PFSK-1 (cell line): ENCODE measurements around the gene PROM1.

Source experiments
- FOXP2 ChIP-seq: optimal IDR thresholded peaks from 2 replicates; pipeline ENCODE3; 2011; ENCODE audit warnings: borderline replicate concordance, control low read depth, inconsistent platforms; ENCODE audit not compliant: insufficient read depth; ENCODE audit errors: extremely low read length, extremely low read depth
- POLR2AphosphoS5 ChIP-seq: IDR thresholded peaks from 2 replicates; pipeline ENCODE4 v1.6.1; 2012; ENCODE audit warnings: low read depth, mild to moderate bottlenecking, control low read depth, low read length, moderate library complexity
- SIN3A ChIP-seq: IDR thresholded peaks from 2 replicates; pipeline ENCODE4 v1.6.1; 2012; ENCODE audit warnings: mild to moderate bottlenecking, low read length, moderate library complexity, borderline replicate concordance; ENCODE audit not compliant: insufficient read depth
- TAF1 ChIP-seq: IDR thresholded peaks from 2 replicates; pipeline ENCODE4 v1.6.1; 2012; ENCODE audit warnings: low read length, control low read depth, borderline replicate concordance; ENCODE audit not compliant: insufficient read depth
- TF ChIP-seq, protein P1 (sequence below), 2 experiments: IDR thresholded peaks; 2 replicates each; pipeline versions ENCODE4 v1.6.1 to v1.8.0; 2011 to 2012; ENCODE audit warnings: low read depth in 2 of 2, low read length in 2 of 2, control low read depth in 1 of 2, inconsistent platforms in 1 of 2, mild to moderate bottlenecking in 1 of 2, moderate library complexity in 1 of 2; ENCODE audit not compliant: insufficient read depth in 1 of 2

Gene PROM1

DNA sequence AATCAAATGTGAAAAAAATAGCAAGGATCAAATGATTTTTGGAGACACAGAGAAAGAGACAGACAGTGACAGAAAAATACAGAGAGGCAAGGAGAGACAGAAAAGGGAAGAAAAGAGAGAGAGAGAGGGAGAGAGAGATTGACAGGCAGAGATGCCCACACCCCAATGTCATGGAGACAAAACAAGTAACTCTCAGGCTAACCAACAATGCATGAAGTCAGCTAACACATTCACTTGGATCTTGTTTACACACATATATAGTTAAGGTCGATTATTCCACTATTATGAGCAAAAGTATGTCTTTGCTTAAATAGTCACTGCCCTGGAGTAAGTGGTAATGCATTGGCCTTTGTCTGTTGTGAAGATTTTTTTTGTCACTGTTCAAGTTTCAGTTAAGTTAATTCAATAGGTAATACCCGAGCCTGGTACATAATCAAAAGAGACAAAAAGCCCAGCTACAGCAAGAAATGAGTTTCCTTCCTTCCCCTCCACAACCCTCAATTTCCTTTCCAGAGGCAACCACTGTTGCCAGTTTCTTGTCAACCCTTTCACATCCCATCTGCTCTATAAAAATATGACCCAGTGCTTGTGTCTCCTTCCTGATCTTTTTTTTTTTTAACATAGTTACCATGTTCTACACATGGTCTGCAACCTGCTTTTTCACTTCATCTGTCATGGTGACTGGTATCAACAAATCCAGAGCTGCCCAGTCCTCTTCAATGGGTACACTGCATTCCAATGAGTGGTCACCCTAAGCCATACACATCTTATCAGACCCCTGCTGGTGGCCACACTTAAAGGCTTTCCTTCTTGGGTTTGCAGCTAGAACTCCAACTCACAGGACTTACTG lies 52.1 kb downstream of the PROM1 start:
- TF ChIP-seq POLR2AphosphoS5 = no peak
- no peak for TF ChIP-seq SIN3A
- no peak for TF ChIP-seq TAF1
- no peak for TF ChIP-seq FOXP2

DNA sequence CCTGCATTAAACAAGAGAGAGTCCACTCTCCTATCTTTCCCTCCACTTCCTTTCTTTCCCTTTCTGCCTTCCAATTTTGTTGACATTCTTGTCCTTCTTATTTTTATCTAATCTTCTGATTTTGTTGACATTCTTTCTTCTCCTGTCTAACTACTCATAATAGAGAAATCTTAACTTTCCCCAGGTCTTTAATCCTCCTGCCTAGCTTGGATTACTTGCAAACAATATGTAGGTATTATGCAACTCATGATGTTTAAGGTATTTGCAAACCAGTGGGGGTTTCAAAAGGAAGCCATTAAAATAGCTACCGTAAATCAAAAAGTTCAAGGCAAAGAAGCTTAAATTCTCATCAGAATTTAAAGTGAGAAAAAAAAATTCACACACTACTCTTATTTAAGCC lies 53.9 kb downstream of the PROM1 start:
- no peak for TF ChIP-seq POLR2AphosphoS5
- no peak for TF ChIP-seq SIN3A
- TF ChIP-seq, protein P1, sequence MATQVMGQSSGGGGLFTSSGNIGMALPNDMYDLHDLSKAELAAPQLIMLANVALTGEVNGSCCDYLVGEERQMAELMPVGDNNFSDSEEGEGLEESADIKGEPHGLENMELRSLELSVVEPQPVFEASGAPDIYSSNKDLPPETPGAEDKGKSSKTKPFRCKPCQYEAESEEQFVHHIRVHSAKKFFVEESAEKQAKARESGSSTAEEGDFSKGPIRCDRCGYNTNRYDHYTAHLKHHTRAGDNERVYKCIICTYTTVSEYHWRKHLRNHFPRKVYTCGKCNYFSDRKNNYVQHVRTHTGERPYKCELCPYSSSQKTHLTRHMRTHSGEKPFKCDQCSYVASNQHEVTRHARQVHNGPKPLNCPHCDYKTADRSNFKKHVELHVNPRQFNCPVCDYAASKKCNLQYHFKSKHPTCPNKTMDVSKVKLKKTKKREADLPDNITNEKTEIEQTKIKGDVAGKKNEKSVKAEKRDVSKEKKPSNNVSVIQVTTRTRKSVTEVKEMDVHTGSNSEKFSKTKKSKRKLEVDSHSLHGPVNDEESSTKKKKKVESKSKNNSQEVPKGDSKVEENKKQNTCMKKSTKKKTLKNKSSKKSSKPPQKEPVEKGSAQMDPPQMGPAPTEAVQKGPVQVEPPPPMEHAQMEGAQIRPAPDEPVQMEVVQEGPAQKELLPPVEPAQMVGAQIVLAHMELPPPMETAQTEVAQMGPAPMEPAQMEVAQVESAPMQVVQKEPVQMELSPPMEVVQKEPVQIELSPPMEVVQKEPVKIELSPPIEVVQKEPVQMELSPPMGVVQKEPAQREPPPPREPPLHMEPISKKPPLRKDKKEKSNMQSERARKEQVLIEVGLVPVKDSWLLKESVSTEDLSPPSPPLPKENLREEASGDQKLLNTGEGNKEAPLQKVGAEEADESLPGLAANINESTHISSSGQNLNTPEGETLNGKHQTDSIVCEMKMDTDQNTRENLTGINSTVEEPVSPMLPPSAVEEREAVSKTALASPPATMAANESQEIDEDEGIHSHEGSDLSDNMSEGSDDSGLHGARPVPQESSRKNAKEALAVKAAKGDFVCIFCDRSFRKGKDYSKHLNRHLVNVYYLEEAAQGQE (IDR thresholded peaks at IDR 0.05; ENCODE audit: insufficient read depth in 1 of 2, low read depth in 2 of 2, low read length in 2 of 2) = no peak
- no peak for TF ChIP-seq FOXP2
- TF ChIP-seq TAF1 = no peak

DNA sequence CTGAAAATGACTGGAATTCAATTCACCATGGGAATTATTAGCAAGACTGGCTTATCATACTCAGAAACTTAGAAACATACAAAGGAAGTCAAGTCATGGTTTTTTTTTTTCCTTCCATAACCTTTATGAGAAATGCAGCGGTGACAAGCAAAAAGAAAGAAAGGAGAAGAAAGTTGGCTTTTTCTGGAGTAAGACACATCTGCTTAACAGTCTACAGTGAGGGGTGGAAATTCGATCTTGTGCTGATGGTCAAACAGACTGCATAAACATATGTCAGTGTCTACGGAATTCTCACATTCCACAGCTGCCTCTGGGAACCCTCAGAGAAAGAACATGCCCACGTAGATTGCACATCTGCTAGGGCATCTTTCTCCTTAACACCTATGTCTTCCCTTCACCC lies 54.6 kb downstream of the PROM1 start:
- TF ChIP-seq FOXP2 (no peak), SIN3A (no peak), POLR2AphosphoS5 (no peak), TAF1 (no peak)
- TF ChIP-seq, protein P1 (IDR thresholded peaks at IDR 0.05; ENCODE audit: insufficient read depth in 1 of 2, low read depth in 2 of 2, low read length in 2 of 2) = no peak

DNA sequence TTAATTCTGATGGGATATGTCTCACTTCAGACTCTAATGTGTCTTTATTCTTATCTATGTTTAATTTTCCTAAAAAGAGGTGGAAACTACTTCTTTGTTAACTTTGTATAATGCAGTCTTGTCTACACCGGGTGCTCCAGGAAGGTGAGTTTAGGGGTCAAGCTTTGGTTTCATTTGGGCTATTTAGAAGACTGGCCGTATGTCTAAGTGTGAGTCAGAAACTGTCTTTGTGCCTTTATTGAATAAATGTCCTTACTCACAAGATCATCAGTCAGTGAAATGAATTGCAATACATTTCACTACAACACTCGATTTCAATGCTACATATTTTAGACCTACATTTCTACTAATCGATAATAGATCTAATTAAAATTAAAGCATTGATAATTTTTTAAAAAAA lies 56.2 kb downstream of the PROM1 start:
- TF ChIP-seq FOXP2 = no peak

DNA sequence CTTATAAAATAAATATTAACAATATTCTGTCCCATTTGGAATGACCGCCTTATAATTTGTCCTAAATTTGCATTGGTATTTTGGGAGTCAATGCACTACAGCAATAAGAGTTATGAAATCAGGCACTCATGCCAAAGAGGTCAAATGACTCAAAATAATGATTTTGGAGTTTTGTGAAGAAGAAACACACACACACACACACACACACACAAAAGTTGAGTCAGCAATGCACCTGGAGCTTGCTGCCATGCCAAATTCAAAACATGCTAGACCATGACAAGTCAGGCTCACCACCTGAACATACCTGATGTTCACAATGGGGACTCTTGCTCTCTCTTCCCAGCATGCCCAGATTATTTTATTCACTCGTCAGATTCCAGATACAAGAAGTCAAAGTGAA lies 56.7 kb downstream of the PROM1 start:
- TF ChIP-seq POLR2AphosphoS5 = no peak
- TF ChIP-seq SIN3A = no peak
- no peak for TF ChIP-seq TAF1
- TF ChIP-seq, protein P1 (IDR thresholded peaks at IDR 0.05; ENCODE audit: insufficient read depth in 1 of 2, low read depth in 2 of 2, low read length in 2 of 2) = no peak
- TF ChIP-seq FOXP2 = no peak

DNA sequence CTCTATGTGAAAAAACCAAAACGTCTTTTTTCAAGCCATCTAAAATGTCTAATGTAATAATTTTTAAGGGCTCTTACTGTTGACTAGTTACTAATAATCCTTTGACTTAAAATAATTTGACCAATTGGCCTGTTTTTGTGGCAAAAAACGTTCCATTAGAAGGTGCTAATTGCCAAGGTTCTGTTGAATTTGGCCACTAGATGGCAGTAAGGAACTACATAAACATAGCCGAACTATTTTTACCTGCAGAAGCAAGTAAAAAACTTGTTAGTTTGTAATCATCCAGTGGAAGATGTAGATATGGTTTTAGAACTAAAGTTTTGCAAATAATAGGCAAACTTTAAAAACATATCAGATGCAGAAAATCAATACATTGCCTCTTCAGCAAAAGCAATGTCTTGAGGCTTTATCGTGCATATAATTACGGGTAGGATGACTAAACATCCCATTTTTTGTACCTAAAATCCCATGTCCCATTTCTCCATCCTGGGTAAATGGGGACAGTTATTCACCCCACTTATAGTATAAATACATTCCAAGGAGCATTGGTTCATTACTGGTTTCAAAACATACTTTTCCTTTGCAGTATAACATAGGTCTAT lies 57.6 kb downstream of the PROM1 start:
- TF ChIP-seq SIN3A (no peak), POLR2AphosphoS5 (no peak), TAF1 (no peak), FOXP2 (no peak)
- TF ChIP-seq, protein P1 (IDR thresholded peaks at IDR 0.05; ENCODE audit: insufficient read depth in 1 of 2, low read depth in 2 of 2, low read length in 2 of 2) = no peak
